Hypothalamus (tissue), 51 donors: ENCODE data around the gene MGAT5B.

Source experiments
- DNase-seq, 51 donors: peaks; one replicate each; lab custom pipeline; 2025; lab: John Stamatoyannopoulos, UW

The MGAT5B gene

DNA sequence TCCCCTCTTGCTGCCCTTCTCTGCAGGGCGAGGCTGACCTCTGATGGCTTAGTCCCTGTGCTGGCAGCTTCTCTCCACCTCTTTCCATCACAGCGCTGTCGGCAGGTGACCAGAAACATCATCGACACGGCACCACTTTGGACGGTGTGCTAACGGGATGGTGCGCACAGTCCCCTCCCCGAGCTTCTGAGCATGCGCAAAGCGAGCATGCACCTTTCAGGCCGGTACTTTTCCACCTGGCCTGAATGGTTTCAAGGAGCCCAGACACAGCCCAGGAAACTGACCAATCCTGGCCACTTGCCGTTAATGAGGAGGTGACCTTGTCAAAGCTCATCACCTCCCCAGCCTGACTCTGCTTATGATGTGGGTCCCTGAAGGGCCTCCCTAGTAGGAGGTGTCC is 54.8 kb downstream of the MGAT5B start:
- no peak for DNase-seq

DNA sequence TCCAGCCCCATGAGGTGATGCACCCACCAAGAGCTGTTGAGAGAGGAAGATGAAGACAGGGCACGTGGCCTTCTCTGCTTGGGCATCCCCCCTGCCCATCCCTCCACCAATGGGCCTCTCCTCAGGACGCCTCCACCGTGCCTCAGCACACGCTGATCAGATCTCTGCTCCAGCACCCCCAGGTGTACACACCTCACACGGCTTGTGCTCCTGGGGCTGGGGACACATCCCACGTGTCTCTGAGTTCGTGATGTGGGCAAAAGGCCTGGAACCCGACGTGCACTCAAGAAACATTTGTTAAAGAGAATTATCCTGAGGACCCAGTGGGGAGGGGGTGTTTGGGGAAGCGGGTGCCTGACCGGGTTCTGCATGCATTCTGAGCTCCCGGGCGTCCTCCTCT is 55.3 kb downstream of the MGAT5B start:
- no peak for DNase-seq

DNA sequence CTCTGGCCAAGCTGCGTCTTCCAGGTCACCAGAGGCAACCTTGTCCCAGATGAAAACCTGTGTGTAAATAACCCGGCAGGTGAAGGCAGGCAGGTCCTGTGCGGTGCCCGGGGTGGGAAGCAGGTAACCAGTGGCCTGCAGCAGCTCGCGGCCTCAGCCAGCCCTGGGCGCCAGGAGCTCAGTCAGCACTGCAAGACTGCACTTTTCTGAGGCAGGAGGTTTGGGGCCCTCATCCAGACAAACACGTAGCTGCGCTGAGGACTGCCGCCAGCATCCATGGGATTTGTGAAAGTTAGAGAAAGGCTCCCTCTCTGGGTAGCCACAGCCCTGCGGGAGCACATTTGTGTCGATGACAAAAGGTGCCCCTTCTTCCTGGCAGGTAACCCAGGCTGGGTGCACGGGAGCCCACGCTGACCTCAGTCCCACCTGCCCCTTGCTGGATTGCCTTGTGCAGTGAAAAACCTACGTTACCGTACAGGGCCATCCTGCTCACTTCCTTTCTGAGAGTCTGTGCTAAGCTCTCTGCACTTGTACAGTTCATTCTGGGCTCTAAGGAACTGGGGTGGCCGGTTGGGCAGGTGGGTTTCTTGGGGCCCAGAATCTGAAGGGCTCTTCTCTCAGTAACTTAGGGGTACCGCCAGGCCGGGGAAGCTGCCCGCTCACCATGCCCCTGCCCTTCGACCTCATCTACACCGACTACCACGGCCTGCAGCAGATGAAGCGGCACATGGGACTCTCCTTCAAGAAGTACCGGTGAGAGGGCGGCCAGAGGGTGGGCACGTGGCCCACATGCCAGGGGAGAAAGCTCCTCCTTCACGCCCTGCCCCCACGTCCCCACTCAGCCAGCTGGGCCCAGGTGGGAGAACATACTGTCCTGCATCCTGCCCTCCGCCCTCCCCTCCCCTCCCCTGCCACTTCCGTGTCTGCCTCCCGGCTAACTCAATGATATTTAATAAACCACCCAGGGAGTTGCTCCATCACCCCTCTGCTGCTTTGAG is 56.4 kb downstream of the MGAT5B start:
- peak in 1 of 51 donors; percentile 7 for DNase-seq

DNA sequence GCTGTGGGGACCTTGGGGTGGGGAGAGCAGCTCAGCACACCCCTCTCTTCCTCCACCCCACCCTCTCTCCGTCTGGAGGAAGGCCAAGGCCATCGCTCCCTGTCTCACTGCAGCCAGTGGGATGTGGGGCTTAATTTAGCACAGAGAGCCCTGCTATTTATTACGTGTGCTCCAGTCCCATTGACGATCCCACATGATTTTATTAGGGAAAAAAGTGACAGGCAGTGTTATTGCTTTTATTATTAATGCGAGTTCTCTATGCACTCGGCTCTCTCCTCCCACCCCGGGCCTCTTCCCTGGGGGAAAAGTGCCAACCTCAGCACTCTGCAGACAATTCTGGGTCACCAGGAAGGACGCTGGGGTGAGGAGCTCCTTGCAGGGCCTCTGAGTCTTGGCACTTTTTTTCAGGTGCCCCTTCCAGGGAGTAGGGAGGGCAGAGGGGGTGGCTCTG is 57.3 kb downstream of the MGAT5B start:
- peak in 1 of 51 donors; percentile 34 for DNase-seq

DNA sequence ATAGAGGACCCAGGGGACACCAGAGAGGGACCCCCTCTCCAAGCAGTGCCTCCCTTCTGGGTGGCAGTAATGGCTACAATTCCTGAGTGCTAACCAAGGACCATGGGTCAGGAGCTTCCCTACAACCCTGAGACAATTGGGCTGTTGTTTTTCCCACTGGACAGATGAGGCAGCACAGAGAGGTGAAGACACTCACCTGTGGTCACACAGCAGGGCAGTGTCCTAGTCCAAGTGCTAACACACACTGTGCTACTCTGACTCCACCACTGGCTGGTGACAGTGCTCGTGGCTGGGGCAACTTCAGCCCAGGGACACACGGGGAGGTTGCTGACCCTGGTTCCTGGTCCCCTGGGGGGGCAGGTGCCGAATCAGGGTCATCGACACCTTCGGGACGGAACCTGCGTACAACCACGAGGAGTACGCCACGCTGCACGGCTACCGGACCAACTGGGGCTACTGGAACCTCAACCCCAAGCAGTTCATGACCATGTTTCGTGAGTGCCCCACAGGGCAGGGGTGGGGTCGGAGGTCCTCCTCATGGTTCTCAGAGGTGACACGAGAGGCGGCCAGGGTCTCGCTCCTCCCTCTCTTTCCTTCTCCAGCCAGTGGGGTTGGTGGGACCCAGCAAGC is 58.1 kb downstream of the MGAT5B start:
- no peak for DNase-seq

DNA sequence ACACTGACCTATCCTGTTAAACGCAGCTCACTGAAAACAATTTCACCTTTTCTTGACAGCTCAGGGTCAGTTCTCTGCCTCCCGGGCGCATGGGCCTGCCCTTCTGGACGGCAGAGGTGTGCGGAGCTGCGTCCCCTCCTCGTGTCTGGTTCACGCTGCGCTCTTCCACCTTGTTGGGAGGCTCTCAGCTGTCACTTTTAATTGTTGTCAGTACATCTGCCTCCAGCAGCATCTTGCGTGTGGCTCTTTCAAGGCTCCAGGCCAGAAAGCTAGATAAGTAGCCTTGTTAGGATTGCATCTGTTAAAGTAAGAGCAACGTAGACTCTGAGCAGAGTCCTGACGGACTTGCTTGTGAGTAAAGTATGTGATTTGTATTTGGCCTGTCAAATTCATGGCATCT is 59.4 kb downstream of the MGAT5B start:
- DNase-seq, result no peak

DNA sequence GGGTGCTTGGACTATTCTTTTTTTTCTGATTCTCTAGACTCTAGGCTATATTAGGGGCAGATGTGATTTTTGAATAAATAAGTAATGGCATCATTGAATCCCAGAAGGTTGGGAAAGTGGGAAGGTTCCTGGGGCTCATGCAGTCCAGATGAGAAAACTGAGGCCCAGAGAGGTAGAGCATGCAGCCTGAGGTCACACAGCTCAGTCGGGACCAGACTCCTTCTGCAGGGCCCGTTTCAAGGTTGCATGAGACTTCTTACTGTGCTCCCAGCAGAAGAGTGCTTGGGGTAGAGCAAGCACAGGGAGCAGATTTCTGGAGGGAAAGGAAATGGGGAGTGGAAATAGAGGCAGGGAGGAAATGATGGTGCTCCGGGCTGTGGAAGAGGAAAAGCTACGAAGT is 59.8 kb downstream of the MGAT5B start:
- no peak for DNase-seq

DNA sequence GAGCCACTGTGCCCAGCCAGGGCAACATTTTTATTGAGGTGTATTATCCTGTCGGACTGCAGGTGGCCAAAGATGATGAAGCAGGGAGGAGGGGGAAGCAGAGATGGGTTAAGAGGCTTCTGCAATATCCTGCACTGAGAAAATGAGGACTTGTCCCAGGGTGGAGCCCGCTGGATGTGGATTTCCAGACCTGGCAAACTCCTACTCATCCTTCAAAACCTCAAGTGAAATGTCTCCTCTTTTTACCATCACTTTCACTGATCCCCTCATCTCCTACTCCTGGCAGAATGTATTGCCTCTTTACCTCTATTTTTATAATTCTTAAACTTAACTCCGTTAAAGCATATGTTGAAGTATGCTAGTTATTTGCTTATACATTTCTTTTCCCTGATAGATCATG is 60.9 kb downstream of the MGAT5B start:
- no peak for DNase-seq

DNA sequence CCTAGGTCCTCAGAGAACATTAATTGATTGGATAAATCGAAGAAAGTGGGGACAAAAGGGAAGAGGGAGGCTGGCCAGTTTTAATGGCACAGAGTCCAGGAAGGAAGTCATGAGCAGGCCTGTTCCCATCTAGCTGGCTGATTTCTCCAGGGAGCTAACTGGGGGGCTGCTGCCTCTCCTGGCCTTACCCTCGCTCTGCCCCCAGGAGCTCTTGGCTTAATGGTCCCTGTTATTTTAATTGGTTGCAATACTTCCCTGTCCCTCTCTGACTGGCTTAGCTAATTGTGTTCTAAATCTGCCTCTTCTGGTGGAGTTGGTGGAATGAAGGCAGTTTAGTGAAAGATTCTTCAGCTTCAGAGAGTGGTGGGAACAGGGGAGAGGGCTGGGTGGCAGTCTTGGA is 61.4 kb downstream of the MGAT5B start:
- DNase-seq, result no peak

DNA sequence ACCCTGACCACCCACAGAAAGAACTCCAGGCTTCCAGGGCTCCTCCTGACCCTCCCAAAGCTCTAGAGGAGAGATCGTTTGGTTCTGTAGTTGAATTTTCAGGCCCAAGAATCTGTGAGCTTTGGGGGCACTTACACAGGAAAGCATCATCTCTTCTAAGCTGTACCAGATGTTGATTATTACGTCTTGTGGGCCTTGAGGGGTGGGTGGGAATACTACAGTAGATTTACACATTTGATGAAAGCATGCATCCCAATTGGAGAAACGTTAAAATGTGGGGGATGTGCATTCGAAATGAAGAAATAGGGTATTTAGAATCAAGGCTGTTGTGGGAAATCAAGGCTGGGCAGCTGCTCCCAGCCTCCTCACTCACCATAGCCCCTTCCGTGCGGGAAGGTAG is 61.9 kb downstream of the MGAT5B start:
- DNase-seq, result no peak

DNA sequence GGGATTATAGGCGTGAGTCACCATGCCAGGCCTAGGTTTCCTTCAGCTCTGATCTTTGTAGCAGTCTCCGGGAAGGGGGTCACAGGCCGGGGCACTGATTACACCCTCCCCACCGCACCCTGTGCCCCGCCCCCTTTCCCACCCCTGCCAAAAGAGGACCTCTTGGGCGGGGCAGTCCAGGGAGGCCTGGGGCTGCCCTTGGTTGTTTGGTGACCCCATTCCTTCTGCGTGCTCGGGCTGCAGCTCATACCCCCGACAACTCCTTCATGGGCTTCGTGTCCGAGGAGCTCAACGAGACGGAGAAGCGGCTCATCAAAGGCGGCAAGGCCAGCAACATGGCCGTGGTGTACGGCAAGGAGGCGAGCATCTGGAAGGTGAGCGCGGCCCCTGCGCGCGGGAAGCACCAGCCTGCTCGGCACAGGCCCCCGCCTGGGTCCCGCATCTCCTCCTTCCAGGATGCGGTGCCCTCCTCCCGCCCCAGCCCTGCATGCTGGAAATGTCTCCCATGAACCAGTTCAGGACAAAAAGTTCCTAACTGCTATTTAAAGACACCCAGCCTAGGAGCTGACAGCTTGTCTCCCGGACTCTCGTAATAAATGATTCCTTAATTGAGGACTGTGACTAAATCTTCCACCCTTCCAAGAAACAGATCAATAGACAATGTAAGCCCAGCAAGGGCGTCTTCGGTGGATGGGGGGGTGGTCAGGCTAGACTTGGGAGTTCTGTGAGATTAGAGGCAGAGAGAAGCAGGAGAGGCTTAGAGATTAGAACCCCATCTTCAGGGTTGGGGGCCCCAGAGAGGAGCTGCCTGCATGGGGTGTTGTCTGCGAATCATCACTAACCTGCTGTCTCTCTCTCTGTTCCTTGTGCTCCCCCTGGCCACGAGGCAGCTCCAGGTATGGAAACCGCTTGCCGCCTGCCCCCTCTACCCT is 64.5 kb downstream of the MGAT5B start:
- no peak for DNase-seq

DNA sequence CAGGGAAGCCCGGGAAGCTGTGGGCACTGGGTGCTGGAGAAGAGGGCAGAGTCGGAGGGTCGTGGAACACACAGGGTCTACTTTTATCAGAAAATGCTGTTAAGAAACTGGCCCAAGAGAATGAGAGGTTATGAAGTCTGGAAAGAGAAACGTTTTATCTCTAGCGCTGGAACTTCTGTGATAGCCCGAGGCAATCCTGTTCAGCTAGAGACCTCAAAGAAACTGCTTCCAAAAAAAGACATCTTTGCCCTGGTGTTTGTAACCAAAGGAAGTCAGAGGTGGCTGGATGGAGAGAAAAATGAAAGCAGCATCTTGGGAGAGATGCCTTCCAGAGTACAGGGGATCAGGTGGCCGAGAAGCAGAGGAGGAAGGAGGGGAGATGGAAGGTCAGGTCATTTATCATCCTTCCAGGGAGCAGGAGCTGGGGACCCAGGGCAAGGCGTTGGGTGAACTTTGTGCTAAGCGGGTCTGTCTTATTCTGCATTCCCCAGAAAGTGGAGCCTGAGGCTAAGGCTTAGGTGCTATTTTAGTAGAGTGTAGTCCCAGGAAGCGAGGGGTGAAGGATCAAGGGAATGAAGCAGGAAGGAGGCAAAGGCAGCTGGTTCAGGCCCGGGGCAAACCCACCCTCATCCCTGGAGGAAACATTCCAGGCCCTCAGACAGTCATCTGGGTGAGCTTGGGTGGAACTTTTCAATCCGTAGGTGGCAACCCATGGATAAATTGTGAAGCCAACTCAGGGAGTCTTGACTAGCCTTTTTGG is 66.5 kb downstream of the MGAT5B start:
- DNase-seq, result no peak

DNA sequence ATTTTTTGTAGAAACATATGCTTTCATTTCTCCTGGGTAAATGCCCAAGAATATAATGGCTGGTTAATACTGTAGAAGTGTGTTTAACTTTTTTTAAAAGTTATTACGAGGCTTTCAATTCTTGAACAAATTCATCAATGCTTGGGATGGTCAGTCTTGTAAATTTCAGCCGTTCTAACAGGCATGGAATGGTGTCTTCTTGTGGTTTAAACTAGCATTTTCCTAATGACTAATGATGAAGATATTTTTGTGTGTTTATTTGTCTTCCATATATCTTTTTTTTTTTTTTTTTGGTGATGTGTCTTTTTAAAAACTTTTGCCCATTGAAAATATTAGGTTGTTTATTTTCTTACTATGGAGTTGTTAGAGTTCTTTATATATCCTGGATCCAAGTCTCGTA is 67.1 kb downstream of the MGAT5B start:
- DNase-seq, result no peak

DNA sequence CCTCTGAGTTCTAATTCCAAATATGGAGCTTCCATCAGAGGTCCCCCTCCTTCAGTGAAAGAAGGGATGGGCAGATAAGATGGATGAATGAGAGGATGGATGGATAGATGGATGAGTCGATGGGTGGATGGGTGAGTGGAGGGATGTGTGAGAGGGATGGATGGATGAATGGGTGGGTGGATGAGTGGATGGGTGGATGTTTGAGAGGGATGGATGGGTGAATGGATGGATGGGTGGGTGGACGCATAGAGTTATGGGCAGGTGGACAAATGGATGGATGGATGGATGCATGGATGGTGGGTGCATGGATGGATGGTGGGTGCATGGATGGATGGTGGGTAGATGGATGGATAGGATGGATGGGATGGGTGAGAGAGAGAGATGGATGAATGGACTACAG is 69.0 kb downstream of the MGAT5B start:
- DNase-seq, result no peak

DNA sequence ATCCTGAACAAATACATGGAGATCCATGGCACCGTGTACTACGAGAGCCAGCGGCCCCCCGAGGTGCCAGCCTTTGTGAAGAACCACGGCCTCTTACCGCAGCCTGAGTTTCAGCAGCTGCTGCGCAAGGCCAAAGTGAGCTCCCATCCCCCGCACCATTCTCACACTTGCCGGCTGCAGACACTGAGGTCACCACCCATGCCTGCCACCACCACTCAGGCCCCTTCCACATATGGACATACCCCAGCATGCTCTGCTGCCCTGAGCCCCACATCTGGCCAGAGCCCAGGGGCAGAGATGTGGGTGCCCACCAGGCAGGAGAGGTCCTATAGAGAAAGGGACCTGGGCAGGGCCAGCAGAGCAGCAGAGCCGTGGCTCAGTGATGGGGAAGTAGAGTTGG is 69.8 kb downstream of the MGAT5B start:
- DNase-seq, result no peak

DNA sequence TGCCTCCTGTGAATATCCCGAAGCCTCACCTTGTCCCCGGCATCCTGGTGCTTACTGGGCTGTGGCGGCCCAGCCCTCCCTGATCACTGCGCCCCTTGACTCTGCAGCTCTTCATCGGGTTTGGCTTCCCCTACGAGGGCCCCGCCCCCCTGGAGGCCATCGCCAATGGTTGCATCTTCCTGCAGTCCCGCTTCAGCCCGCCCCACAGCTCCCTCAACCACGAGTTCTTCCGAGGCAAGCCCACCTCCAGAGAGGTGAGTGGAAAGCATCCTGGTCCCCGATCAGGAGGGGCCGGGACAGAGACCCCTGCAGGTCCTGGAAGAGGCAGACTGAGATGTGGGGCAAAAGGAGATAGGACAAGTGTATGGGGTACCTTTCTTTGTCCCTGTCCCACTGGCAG is 72.1 kb downstream of the MGAT5B start:
- no peak for DNase-seq

DNA sequence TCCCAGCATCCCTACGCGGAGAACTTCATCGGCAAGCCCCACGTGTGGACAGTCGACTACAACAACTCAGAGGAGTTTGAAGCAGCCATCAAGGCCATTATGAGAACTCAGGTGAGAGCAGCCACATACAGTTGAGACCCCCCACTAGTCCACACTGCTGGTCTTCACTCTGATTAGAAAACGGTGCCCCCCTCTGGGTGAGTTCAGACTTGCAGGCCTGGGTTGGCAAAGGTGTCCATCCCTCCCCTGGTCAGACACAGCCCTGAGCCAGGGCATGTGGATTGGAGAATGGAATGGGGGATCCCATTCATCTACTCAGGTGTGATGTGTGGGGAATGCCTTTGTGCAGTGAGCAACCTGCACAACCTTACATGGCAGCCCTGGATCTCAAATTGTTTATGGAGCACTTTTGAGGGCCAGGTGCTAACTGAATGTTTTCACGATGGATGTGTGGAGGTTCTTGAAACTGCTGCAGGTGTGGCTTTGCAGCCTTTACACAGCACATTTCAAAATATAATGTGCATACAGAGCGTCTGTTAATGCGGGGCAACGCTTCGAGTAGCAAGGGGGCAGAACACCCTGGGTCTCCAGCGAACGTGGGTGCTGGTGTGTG is 72.6 kb downstream of the MGAT5B start:
- no peak for DNase-seq

DNA sequence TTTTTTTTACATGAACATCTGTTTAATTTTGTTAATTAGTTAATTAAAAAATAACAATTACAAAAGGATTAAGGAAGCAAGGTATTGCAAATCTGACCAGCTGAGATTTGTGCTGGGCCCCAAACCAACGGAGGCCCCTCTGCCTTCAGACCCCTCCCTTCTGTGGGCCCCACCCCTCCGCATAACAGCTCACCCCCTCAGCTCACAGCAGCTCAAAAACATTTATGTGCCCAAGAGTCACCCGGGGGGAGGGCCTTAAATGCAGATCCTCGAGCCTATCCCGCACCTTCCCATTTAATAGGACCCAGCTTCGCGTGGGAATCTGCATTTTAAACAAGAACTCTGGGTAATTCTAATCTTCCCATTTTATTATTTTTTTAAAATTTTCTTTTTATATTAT is 75.0 kb downstream of the MGAT5B start:
- DNase-seq, result no peak

DNA sequence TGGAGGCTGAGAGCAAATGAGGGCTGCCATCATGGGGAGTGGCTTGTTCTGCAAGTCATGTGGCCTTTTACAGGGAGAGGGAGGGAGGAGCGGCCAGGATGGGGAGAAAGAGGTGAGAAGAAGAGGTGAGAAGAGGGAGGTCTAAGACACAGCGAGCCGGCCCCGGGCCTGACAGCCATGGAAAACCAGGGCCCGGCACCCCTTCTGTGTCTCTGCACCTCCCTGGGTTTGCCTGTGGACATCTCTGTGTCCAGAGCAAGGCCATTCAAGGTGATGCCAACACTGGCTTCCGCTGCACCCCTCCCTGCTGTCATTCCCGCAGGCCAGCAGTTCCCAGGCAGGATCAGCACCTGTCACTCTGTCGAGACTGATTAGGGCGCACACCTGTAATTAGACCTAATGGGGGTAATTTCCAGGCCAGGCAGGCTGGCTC is 75.6 kb downstream of the MGAT5B start:
- no peak for DNase-seq

DNA sequence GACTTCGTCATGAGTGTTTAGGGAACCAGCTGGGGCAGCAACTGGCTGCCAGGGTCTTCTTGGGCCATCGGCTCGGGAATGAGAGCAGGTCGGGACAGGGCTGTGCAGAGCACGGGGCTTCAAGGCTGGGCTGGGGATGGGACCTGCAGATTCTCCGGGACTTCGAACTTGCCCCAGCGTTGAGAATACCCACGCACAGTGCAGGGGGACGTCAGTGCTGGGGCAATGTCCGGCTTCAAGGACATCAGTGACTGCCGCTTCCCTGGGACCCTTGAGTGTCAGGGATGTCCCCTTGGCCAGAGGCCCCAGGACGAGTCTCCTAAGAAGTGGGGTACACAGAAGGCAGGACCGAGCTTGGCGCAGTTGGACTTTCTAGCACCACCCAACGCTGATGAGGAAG is 76.3 kb downstream of the MGAT5B start:
- DNase-seq, result no peak
